Activated CD4-positive, alpha-beta T cell treated with anti-CD3 and anti-CD28 coated beads, Interleukin-2, amount 50 U/mL, for 1 hour (primary cell): ENCODE data around the gene CLDN14.

Source experiments
- DNase-seq: peaks from one replicate; pipeline ENCODE4 v3.0.0-alpha.2; 2020

The CLDN14 gene

DNA sequence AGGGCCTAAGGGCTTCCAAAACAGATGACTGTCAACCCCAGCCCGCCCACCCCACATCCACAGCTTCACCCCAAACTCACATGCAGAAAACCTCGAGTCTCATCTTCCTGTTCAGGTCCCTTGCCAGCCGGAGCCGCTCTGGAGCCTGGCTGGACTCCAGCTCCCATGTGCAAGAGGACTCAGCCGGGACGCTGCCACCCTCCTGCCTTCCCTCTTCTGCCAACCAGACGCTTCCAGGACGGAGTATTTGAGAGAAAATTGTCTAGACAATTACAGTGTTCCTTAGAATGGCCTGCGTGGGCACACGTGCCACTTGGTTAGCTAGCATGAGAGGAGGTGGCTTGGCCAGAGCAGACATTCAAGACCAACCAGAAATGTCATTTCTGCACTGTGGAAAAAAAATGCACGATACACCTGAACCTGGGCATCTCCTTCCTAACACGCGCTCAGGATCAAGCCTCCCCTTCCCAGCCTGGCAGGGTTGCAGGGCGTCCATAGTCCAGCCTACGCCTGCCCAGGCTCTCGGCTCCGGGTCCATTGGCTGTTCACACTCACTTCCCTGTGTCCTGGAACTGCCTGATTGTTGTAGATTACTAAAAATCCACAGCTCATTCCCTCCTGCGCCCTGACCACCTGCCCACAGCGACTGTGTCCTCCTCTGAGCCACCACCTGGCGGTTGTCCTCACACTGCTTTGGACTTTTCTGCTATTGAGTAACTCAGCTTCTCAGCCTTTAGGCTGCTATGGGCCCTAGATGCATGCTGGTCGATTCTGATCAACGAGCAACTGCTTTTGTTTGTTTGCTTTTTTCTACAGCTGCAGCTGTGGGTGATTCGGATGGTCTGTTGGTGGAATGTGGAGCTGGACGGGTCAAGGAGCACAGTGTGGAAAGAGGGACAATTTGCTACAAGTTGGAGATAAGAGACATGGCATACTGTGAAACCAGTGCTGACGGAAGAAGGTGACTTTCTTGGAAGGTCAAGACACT, at the start of gene CLDN14:
Gene CLDN14 (minus strand): TSS at position 708 of the 988 bp plus-strand sequence. CDS start 18,427 bp downstream, outside the sequence.
- DNase-seq: no peak

- no peak for DNase-seq
These were observed 48.8 kb upstream of the CLDN14 start for GRCh38 chr21:36528716-36529115.

- no peak for DNase-seq
These were observed 47.4 kb upstream of the CLDN14 start for GRCh38 chr21:36527317-36527716.

GRCh38 chr21:36526104-36526503, 46.2 kb upstream of the CLDN14 start:
- no peak for DNase-seq

DNA sequence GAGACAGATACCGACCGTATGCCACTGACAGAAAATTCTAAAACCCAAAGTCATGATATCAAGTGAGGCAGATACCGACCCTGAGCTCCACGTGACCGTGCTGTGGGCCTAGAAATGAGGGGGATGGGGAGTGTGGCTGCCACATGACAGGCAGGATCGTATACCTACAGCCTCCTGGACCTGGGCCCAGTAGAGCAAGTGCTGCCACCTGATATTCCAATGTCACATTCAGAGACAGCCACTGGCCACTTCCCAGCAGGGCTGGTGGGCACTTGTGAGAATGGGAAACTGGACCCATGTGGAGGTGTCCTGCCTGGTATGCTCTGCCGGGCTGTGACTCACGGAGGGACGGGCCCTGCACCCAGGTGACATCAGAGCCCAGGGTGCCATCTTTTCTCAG, 44.6 kb upstream of the CLDN14 start:
- no peak for DNase-seq

DNA sequence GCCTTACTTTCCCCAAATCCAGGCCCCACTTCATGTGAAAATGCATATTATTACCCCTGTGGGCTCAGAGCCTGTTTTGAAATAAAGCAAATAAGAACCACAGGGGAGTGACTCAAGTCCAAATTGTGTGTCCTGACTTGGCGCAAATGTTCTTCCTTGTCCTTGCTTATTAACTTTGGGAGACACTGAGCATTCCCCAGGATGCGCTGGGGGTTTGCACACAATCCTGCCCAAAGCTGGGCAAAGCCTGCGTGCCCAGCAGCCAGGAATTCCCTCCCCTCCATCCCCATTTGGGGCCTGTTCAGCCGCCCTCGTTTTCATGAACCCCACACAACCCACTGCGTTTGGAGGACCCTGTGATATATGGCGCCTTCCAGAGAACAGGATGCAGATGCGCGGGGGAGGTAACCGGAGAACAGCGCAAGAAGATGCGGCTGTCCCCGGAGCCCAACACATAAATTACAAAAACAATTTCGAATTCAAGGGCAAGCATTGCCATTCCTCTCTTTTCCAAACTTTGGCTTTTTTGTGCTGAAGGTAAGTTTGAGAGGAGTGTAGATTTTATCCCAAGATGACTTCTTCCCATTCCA, 42.4 kb upstream of the CLDN14 start:
- no peak for DNase-seq

DNA sequence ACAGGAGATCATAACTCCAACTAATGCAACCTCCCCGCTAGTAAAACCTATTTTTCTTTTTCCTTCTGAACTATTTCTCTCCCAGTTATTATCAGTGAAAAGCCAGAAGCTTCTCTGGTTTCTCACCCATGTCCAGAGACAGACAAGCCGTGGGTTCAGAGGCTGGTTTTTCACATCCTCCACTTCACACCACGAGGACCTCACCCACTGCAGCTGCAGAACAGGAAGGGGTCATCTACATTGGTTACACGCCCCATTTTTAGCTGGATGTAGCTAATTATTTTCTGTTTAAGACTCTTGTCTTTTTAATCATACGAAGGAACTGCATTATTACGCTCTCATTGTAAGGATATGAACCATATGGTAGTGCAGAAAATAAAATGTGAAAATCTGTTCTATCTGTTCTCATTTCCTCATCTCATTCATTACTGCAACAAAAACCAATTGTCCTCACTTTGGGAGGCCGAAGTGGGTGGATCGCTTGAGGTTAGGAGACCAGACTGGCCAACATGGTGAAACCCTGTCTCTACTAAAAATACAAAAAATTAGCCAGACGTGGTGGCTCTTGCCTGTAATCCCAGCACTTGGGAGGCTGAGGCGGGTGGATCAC, 39.1 kb upstream of the CLDN14 start:
- DNase-seq: no peak

GRCh38 chr21:36517366-36518075, 37.6 kb upstream of the CLDN14 start:
- DNase-seq: no peak

DNA sequence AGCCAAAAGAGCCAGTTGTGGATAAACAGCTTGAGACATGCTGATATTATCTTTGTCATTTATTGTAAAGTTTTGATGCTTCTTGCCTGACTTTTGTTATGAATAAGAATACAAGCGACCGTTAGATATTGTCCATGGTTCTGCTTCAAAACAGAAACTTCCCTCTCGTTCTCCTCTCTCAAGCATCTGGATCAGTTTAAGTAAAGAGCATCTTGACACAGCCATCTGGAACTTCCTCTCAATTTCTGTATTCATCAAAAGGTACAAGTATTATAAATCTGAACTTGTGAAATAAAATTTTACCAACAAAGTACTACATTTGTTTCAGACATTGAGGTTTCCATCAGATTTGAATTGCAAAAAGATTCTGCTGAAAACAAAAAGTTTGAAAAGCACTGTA, 36.4 kb upstream of the CLDN14 start:
- no peak for DNase-seq

DNA sequence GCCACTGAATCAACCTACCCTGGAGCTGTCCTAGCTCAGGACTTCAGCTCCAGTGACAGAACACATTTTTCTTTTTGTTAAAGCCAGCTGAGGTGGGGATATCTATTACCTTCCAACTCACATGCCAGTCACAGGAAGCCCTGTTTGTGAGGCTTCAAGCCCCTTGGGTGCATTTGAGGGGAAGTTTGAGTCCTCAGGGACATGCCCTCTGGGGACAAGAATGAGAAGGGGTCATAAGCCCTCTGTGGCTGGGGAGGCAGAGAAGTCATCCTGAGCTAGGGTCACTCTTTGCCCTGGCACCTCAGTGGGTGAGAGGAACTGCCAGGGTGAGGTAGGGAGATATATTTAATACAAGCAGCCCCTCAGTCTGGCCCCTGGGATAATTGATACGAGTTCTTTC, 33.5 kb upstream of the CLDN14 start:
- no peak for DNase-seq

- DNase-seq: no peak
These were observed 33.0 kb upstream of the CLDN14 start for GRCh38 chr21:36512971-36513370.

- no peak for DNase-seq
These were observed 31.7 kb upstream of the CLDN14 start for GRCh38 chr21:36511484-36512220.

DNA sequence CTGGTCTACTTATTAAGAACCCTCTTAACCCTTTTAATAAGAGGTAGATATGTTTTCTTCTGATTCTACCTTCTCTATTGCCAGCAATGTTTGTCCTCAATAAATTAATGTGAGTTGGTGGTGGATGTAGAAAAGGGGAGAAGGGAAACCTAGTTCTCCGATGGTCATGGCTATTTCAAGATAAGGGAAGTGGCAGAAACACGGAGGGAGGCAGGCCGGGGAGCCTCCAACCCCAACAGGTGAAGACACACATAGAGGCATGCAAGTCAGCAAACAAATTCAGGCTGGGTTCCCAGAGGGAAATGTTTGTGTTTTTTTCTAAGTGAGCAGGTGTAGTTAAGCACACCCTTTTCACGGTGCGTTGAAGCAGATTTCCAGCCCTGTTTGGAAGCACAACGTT, 31.0 kb upstream of the CLDN14 start:
- no peak for DNase-seq

DNA sequence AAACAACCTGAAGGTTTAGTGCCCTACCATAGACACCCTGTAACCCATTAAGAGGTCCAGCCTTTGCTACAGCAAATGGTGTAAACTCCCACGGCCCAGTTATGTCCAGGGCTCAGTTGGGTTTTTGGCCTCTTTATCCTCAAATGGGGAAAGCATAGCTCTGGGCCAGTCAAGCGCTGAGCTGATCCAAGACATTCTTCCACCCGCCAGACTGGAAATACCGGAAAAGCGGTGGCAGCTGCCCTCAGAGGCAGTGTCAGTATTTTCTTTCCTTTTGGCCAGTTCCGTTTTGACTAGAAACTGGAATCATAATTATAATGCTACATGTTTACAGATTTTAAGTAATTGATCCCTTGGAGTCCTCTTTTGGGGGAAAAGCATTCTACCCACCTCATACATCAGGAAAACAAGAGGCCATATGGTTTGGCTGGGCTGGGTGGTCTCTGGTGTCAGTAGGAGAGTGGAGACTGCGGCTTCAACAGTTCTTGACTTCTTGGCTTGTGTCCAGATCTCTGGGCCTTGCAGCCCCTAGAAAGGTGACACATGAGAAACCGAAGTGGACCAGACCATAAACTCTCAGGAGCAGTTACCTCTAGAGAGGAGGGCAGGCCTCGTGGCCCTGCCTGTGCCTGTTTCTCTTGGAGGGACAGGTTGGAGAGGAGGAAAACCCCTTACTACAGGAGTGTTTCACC, 30.2 kb upstream of the CLDN14 start:
- DNase-seq: no peak

- no peak for DNase-seq
These were observed 29.0 kb upstream of the CLDN14 start for GRCh38 chr21:36508948-36509347.

DNA sequence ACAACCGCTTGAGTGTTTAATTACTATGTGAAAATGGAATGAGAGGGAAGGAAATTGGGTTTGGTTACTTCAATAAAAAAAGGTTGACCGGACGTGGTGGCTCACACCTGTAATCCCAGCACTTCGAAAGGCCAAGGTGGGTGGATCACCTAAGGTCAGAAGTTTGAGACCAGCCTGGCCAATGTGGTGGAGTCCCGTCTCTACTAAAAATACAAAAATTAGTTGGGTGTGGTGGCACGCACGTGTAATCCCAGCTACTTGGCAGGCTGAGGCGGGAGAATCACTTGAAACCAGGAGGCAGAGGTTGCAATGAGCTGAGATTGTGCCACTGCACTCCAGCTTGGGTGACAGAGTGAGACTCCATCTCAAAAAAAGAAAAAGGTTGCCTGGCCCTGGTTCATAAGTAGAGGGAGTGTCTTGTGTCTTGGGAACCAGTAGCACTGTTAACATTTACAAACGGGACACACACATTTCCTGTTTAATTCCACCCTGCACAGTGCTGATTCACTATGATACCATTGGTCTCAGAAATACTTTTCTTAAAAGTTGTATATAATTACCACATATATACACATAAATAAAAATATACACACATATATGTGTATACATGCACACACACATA, 27.6 kb upstream of the CLDN14 start:
- no peak for DNase-seq

DNA sequence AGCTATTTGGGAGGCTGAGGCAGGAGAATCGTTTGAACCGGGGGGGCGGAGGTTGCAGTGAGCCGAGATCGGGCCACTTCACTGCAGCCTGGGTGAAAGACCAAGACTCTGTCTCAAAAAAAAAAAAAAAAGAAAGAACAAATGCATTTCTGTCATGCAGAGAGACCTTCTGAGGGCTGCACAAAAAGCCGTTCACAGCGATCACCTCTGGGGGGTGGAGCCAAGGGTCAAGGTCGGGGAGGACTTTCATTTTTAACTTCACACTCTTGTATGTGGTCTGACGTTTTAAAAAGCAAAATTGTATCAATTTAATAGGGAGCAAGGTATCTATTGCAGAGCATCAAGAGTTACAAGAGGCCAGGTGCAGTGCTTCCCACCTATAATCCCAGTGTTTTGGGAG, 26.6 kb upstream of the CLDN14 start:
- DNase-seq: no peak

- peak; percentile 11 for DNase-seq
These were observed 24.4 kb upstream of the CLDN14 start for GRCh38 chr21:36504067-36505058.

- DNase-seq: no peak
These were observed 22.4 kb upstream of the CLDN14 start for GRCh38 chr21:36502365-36502764.

DNA sequence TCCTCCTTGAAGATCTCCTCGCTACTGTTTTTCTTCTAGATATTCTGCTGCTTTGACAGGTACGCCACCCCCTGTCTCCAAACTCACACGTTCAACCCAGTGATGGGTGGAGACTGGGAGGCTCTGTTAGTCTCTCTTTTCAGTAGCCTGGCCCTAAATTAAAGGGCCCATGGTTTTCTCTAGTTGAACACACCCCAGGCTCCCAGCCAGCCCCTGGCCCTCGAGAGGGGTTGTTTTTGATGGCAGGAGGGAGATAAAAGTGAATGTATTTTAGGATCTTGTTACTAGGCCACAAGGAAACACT, 21.6 kb upstream of the CLDN14 start:
- no peak for DNase-seq
